Heart left ventricle (tissue), 13 donors: Measurements from ENCODE around the gene KLK14.

Source experiments
- CTCF ChIP-seq, 12 donors: fragments of 200-600 bp; sonication (generic) in 4 of 12; IDR thresholded peaks; one replicate each; pipeline versions ENCODE4 v1.5.0 to v1.8.0; 2018 to 2022; ENCODE audit warnings: antibody characterized with exemption in 12 of 12, mild to moderate bottlenecking in 5 of 12
- POLR2A ChIP-seq, 2 donors: fragments of 450-650 bp; IDR thresholded peaks; one replicate each; pipeline ENCODE4 v1.6.1; 2017; ENCODE audit warnings: antibody characterized with exemption in 2 of 2, mild to moderate bottlenecking in 2 of 2, moderate library complexity in 2 of 2
- donor health status: ischemic (EF 13 %, LVEDD 7.1; RV severe dilation, severe dysfunction).
- donor health status: DM: no; HTN: yes; CAD: no.
- donor health status: DM: no; HTN: no; CAD: no.
- donor health status: ischemic (EF 25% LVEDD 6.9; RV normal size, moderate dysfunction).
- donor health status: ischemic (EF 25% LVEDD 5.7; RV mildly dilated, moderate dysfunction).
- donor health status: ischemic (EF 35%, LVEDD 5.7; RV mildly dilated, moderate dysfunction).
- donor health status: nonischemic (EF 11% LVEDD 7.7; RV severe dilation, severe dysfunction).
- donor health status: DM: yes; HTN: yes; CAD: no.
- donor health status: PGD.
- donor health status: ischemic (EF 29% LVEDD 5.4; RV normal size, mild dysfunction).
- donor health status: nonischemic (EF 23%, LVEDD 6.1; RV moderate dilation, normal function).

GRCh38 chr19:51089786-51090185 lies 7.1 kb upstream of the KLK14 start:
- TF ChIP-seq CTCF (IDR thresholded peaks at IDR 0.05) (no peak), POLR2A (IDR thresholded peaks at IDR 0.05) (no peak)
